GM23338 (cell line): ENCODE data around the gene TRIM36. TPM values are rescaled to one million over a fixed set of nuclear protein-coding genes. Genes with fewer than 3 reads are reported as not detected.

ENCODE experiments used
- ATAC-seq: fragments of 200-7000 bp; cut with Tn5 transposase; 3 replicates; pipeline ENCODE4 v1.9.1; 2020
- DNase-seq: peaks from one replicate; pipeline ENCODE4 v3.0.0-alpha.2; 2015; ENCODE audit warnings: low spot score
- H2AFZ ChIP-seq: fragments of 200-600 bp; sonication (generic); 2 replicates; pipeline ENCODE4 v1.8.0; 2016; ENCODE audit warnings: antibody characterized with exemption, mild to moderate bottlenecking, moderate library complexity
- H3F3A ChIP-seq: fragments of 200-600 bp; sonication (generic); replicated peaks from 2 replicates; pipeline ENCODE4 v1.8.0; 2017; ENCODE audit warnings: antibody characterized with exemption, mixed run types, low read depth
- H3K27ac ChIP-seq: fragments of 200-600 bp; sonication (generic); 2 replicates; pipeline ENCODE4 v1.6.1; 2016; ENCODE audit warnings: low read depth
- H3K27me3 ChIP-seq: fragments of 200-600 bp; sonication (generic); 2 replicates; pipeline ENCODE4 v1.8.0; 2016; ENCODE audit warnings: mild to moderate bottlenecking, mixed run types, moderate library complexity; ENCODE audit not compliant: insufficient read depth
- H3K36me3 ChIP-seq: fragments of 200-600 bp; sonication (generic); 2 replicates; pipeline ENCODE4 v1.8.0; 2016; ENCODE audit warnings: mild to moderate bottlenecking; ENCODE audit not compliant: insufficient read depth
- H3K4me1 ChIP-seq: fragments of 200-600 bp; sonication (generic); 2 replicates; pipeline ENCODE4 v1.8.0; 2016; ENCODE audit warnings: mild to moderate bottlenecking, moderate library complexity; ENCODE audit not compliant: insufficient read depth
- H3K4me2 ChIP-seq: fragments of 200-600 bp; sonication (generic); 2 replicates; pipeline ENCODE4 v1.7.1; 2017; ENCODE audit warnings: mixed run types
- H3K4me3 ChIP-seq: fragments of 200-600 bp; sonication (generic); 2 replicates; pipeline ENCODE4 v1.6.1; 2016; ENCODE audit warnings: mixed run types
- H3K79me2 ChIP-seq: fragments of 200-600 bp; sonication (generic); replicated peaks from 2 replicates; pipeline ENCODE4 v1.8.0; 2017; ENCODE audit warnings: mild to moderate bottlenecking; ENCODE audit not compliant: insufficient read depth
- H3K9me2 ChIP-seq: fragments of 200-600 bp; sonication (generic); 2 replicates; pipeline ENCODE4 v1.8.0; 2017; ENCODE audit not compliant: insufficient read depth
- H4K20me1 ChIP-seq: fragments of 200-600 bp; sonication (generic); replicated peaks from 2 replicates; pipeline ENCODE4 v1.8.0; 2017; ENCODE audit warnings: mild to moderate bottlenecking; ENCODE audit not compliant: insufficient read depth
- H3K27ac Mint-ChIP-seq: 2 replicates; pipeline ENCODE4 v1.8.0; 2020; ENCODE audit warnings: inconsistent platforms, mild to moderate bottlenecking, moderate library complexity, mixed read lengths
- H3K27me3 Mint-ChIP-seq: 3 replicates; pipeline ENCODE4 v1.8.0; 2022; ENCODE audit warnings: low read depth, mild to moderate bottlenecking, moderate library complexity, mixed read lengths, inconsistent platforms; ENCODE audit not compliant: insufficient read depth, poor library complexity
- H3K36me3 Mint-ChIP-seq: 3 replicates; pipeline ENCODE4 v1.8.0; 2021; ENCODE audit warnings: low read depth, mild to moderate bottlenecking, inconsistent platforms, moderate library complexity, mixed read lengths
- H3K4me1 Mint-ChIP-seq: 3 replicates; pipeline ENCODE4 v1.8.0; 2020; ENCODE audit warnings: mild to moderate bottlenecking, inconsistent platforms, mixed read lengths
- H3K4me3 Mint-ChIP-seq: 3 replicates; pipeline ENCODE4 v1.8.0; 2021; ENCODE audit warnings: moderate library complexity, mild to moderate bottlenecking, inconsistent platforms, mixed read lengths
- H3K9me3 Mint-ChIP-seq: 3 replicates; pipeline ENCODE4 v1.8.0; 2020; ENCODE audit warnings: moderate library complexity, mild to moderate bottlenecking, inconsistent platforms, mixed read lengths
- CREB1 ChIP-seq: fragments of 250-450 bp; sonication (Bioruptor Pico); IDR thresholded peaks from 2 replicates; pipeline ENCODE4 v1.5.0; 2020; ENCODE audit warnings: low read depth, mild to moderate bottlenecking, moderate library complexity
- EZH2 ChIP-seq: fragments of 200-600 bp; sonication (generic); IDR thresholded peaks from one replicate; pipeline ENCODE4 v1.8.0; 2017; ENCODE audit warnings: antibody characterized with exemption, mild to moderate bottlenecking, low read depth; ENCODE audit not compliant: unreplicated experiment
- EZH2phosphoT487 ChIP-seq: fragments of 200-600 bp; sonication (generic); IDR thresholded peaks from one replicate; pipeline ENCODE4 v1.8.1; 2018; ENCODE audit warnings: antibody characterized with exemption; ENCODE audit not compliant: unreplicated experiment
- JUNB ChIP-seq: IDR thresholded peaks from one replicate; pipeline ENCODE4 v1.6.1; 2016; ENCODE audit warnings: antibody characterized with exemption; ENCODE audit not compliant: unreplicated experiment
- NANOG ChIP-seq: IDR thresholded peaks from 2 replicates; pipeline ENCODE4 v1.6.1; 2016; ENCODE audit warnings: antibody characterized with exemption, borderline replicate concordance
- POLR2AphosphoS5 ChIP-seq: IDR thresholded peaks from 2 replicates; pipeline ENCODE4 v1.6.1; 2016; ENCODE audit warnings: antibody characterized with exemption, low read depth
- ZNF114 ChIP-seq: fragments of 250-450 bp; sonication (Bioruptor Pico); IDR thresholded peaks from 2 replicates; pipeline ENCODE4 v1.5.0; 2020; ENCODE audit warnings: mild to moderate bottlenecking, moderate library complexity
- ZNF331 ChIP-seq: fragments of 250-450 bp; sonication (Bioruptor Pico); IDR thresholded peaks from 2 replicates; pipeline ENCODE4 v1.5.0; 2020; ENCODE audit warnings: low read depth, mild to moderate bottlenecking, moderate library complexity
- polyA plus RNA-seq: library from polyadenylated mRNA; unstranded; fragments of >200 nt; fragmentation: Nextera tagmentation; extraction: Ambion mirVana; gene quantifications from 2 replicates; pipeline ENCODE4 v1.2.1, GENCODE V29; 2016
- total RNA-seq: library from RNA; depleted of rRNA; stranded (reverse); fragments of >200 nt; shearing (Covaris generic); gene quantifications from 2 replicates; pipeline ENCODE4 v1.2.3, GENCODE V29; 2014
- TF ChIP-seq, protein P1 (sequence below): fragments of 250-450 bp; sonication (Bioruptor Pico); IDR thresholded peaks from 2 replicates; pipeline ENCODE4 v1.5.0; 2020; ENCODE audit warnings: mild to moderate bottlenecking, moderate library complexity
- TF ChIP-seq, protein P2 (sequence below), 2 experiments: fragments of 200-600 bp in 1 of 2; sonication (generic) in 1 of 2; conservative IDR thresholded peaks; 2 replicates each; pipeline versions ENCODE4 v1.5.1 to v1.6.1; 2016 to 2017; ENCODE audit warnings: antibody characterized with exemption in 2 of 2, low read depth in 2 of 2, mild to moderate bottlenecking in 2 of 2, moderate library complexity in 1 of 2

TRIM36 gene
- total and polyA plus RNA-seq, 2 experiments from 2014 or later, result 4.4 to 14.1 TPM

DNA sequence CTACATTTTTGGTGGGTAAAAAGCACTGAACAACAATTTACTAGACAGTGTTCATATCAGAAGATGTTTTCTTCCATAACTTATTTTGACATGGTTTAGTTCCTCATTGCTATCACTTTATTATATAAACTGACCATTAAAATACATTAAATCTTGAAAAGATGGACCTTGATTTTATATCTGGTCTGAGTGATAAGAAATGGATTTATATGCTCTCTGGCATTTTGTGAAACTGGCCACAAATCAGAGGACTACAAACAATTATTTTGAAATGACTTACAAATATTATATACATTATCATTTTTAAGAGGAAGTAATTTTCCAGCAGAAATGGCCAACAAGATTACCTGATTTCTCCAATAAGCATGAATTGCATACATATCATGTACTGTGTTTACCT lies 23.6 kb upstream of the TRIM36 start:
- Mint-ChIP-seq H3K27ac (no peak overlapping the region), H3K27me3 (peaks cover 1% of the 10 kb centered on the region), H3K9me3 (no peaks in the 10 kb centered on the region), H3K4me1 (peaks cover 19% of the 10 kb centered on the region), H3K4me3 (no peak overlapping the region), H3K36me3 (no peaks in the 10 kb centered on the region)
- Histone ChIP-seq H3K79me2 (no peaks in the 10 kb centered on the region), H3K4me3 (no peak overlapping the region), H3F3A (no peaks in the 10 kb centered on the region), H3K4me1 (peaks cover 7% of the 10 kb centered on the region; the same call in 1 of the 2 replicates), H3K4me2 (no peak overlapping the region), H4K20me1 (no peaks in the 10 kb centered on the region), H3K27ac (no peak overlapping the region), H2AFZ (no peak overlapping the region), H3K9me2 (no peaks in the 10 kb centered on the region), H3K27me3 (no peaks in the 10 kb centered on the region), H3K36me3 (no peaks in the 10 kb centered on the region)
- DNase-seq (no peak), ATAC-seq (no peak)
- TF ChIP-seq NANOG, result no peak
- TF ChIP-seq EZH2phosphoT487, result no peak
- TF ChIP-seq ZNF114, result no peak

DNA sequence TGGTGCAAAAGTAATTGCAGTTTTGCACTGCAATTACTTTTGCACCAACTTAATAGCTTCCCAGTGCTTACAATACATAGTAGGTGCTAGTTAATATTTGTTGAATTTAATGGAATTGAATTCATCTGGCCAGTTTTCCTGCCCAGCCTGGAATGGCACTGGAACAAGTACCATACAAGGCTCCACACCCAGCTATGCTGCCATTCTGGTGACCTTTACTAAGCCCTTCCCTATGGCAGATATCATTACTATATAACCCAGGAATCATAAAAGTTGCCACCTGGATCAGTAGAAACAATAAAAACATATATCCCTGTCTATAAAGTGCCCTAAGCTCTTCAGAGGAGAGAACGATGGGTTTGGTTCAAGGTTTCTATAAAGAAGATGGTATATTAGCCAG lies 22.4 kb upstream of the TRIM36 start:
- no peak for TF ChIP-seq ZNF331 (CRISPR knock-in tag)
- TF ChIP-seq JUNB, result no peak
- TF ChIP-seq EZH2phosphoT487, result no peak
- TF ChIP-seq POLR2AphosphoS5, result no peak
- TF ChIP-seq, protein P1, sequence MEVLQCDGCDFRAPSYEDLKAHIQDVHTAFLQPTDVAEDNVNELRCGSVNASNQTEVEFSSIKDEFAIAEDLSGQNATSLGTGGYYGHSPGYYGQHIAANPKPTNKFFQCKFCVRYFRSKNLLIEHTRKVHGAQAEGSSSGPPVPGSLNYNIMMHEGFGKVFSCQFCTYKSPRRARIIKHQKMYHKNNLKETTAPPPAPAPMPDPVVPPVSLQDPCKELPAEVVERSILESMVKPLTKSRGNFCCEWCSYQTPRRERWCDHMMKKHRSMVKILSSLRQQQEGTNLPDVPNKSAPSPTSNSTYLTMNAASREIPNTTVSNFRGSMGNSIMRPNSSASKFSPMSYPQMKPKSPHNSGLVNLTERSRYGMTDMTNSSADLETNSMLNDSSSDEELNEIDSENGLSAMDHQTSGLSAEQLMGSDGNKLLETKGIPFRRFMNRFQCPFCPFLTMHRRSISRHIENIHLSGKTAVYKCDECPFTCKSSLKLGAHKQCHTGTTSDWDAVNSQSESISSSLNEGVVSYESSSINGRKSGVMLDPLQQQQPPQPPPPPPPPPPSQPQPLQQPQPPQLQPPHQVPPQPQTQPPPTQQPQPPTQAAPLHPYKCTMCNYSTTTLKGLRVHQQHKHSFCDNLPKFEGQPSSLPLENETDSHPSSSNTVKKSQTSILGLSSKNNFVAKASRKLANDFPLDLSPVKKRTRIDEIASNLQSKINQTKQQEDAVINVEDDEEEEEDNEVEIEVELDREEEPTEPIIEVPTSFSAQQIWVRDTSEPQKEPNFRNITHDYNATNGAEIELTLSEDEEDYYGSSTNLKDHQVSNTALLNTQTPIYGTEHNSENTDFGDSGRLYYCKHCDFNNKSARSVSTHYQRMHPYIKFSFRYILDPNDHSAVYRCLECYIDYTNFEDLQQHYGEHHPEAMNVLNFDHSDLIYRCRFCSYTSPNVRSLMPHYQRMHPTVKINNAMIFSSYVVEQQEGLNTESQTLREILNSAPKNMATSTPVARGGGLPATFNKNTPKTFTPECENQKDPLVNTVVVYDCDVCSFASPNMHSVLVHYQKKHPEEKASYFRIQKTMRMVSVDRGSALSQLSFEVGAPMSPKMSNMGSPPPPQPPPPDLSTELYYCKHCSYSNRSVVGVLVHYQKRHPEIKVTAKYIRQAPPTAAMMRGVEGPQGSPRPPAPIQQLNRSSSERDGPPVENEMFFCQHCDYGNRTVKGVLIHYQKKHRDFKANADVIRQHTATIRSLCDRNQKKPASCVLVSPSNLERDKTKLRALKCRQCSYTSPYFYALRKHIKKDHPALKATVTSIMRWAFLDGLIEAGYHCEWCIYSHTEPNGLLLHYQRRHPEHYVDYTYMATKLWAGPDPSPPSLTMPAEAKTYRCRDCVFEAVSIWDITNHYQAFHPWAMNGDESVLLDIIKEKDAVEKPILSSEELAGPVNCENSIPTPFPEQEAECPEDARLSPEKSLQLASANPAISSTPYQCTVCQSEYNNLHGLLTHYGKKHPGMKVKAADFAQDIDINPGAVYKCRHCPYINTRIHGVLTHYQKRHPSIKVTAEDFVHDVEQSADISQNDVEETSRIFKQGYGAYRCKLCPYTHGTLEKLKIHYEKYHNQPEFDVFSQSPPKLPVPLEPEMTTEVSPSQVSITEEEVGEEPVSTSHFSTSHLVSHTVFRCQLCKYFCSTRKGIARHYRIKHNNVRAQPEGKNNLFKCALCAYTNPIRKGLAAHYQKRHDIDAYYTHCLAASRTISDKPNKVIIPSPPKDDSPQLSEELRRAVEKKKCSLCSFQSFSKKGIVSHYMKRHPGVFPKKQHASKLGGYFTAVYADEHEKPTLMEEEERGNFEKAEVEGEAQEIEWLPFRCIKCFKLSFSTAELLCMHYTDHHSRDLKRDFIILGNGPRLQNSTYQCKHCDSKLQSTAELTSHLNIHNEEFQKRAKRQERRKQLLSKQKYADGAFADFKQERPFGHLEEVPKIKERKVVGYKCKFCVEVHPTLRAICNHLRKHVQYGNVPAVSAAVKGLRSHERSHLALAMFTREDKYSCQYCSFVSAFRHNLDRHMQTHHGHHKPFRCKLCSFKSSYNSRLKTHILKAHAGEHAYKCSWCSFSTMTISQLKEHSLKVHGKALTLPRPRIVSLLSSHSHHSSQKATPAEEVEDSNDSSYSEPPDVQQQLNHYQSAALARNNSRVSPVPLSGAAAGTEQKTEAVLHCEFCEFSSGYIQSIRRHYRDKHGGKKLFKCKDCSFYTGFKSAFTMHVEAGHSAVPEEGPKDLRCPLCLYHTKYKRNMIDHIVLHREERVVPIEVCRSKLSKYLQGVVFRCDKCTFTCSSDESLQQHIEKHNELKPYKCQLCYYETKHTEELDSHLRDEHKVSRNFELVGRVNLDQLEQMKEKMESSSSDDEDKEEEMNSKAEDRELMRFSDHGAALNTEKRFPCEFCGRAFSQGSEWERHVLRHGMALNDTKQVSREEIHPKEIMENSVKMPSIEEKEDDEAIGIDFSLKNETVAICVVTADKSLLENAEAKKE (CRISPR knock-in tag), result no peak
- TF ChIP-seq NANOG, result no peak
- TF ChIP-seq, protein P2, sequence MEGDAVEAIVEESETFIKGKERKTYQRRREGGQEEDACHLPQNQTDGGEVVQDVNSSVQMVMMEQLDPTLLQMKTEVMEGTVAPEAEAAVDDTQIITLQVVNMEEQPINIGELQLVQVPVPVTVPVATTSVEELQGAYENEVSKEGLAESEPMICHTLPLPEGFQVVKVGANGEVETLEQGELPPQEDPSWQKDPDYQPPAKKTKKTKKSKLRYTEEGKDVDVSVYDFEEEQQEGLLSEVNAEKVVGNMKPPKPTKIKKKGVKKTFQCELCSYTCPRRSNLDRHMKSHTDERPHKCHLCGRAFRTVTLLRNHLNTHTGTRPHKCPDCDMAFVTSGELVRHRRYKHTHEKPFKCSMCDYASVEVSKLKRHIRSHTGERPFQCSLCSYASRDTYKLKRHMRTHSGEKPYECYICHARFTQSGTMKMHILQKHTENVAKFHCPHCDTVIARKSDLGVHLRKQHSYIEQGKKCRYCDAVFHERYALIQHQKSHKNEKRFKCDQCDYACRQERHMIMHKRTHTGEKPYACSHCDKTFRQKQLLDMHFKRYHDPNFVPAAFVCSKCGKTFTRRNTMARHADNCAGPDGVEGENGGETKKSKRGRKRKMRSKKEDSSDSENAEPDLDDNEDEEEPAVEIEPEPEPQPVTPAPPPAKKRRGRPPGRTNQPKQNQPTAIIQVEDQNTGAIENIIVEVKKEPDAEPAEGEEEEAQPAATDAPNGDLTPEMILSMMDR (conservative IDR thresholded peaks at IDR 0.05; ENCODE audit: low read depth in 2 of 2), result no peak
- TF ChIP-seq CREB1 (CRISPR knock-in tag), result no peak
- TF ChIP-seq EZH2, result no peak
- Mint-ChIP-seq H3K36me3 (no peaks in the 10 kb centered on the region), H3K9me3 (no peaks in the 10 kb centered on the region), H3K27me3 (peaks cover 1% of the 10 kb centered on the region), H3K4me1 (peaks cover 19% of the 10 kb centered on the region), H3K27ac (no peak overlapping the region), H3K4me3 (no peak overlapping the region)
- no peaks in the 10 kb centered on the region for H3K79me2 ChIP-seq
- no peaks in the 10 kb centered on the region for H3K36me3 ChIP-seq
- H3K4me1 ChIP-seq, result peaks cover 7% of the 10 kb centered on the region; the same call in 1 of the 2 replicates
- no peak for ATAC-seq
- H3K4me3 ChIP-seq, result no peak overlapping the region
- no peak overlapping the region for H3K27ac ChIP-seq
- no peaks in the 10 kb centered on the region for H4K20me1 ChIP-seq
- H2AFZ ChIP-seq, result no peak overlapping the region
- no peaks in the 10 kb centered on the region for H3F3A ChIP-seq
- H3K27me3 ChIP-seq, result no peaks in the 10 kb centered on the region
- H3K9me2 ChIP-seq, result no peaks in the 10 kb centered on the region
- no peak for DNase-seq
- H3K4me2 ChIP-seq, result no peak overlapping the region
